OCI-LY3 (cell line): ENCODE results near the gene GLB1L3.

ENCODE experiments used
- H2AFZ ChIP-seq: fragments of 200-600, 300-600 bp; shearing (Covaris generic); 2 replicates; pipeline ENCODE4 v1.6.0; 2014; ENCODE audit warnings: antibody characterized with exemption, low read depth, low read length
- H3K27ac ChIP-seq: fragments of 200-600, 300-600 bp; sonication (generic); 2 replicates; pipeline ENCODE4 v1.5.1; 2014; ENCODE audit warnings: mild to moderate bottlenecking, low read length, moderate library complexity, mixed read lengths
- H3K27me3 ChIP-seq: fragments of 200-600, 300-600 bp; sonication (generic); 2 replicates; pipeline ENCODE4 v1.6.1; 2014; ENCODE audit warnings: low read depth, low read length, mixed read lengths
- H3K36me3 ChIP-seq: fragments of 200-600, 300-600 bp; sonication (generic); replicated peaks from 2 replicates; pipeline ENCODE3; 2014; ENCODE audit warnings: low read depth, low read length, mixed read lengths
- H3K4me1 ChIP-seq: fragments of 300-600, 200-600 bp; sonication (generic); 2 replicates; pipeline ENCODE4 v1.6.1; 2014; ENCODE audit warnings: low read length, mixed read lengths
- H3K4me2 ChIP-seq: fragments of 200-600, 300-600 bp; sonication (generic); 2 replicates; pipeline ENCODE4 v1.6.1; 2014; ENCODE audit warnings: low read length, mixed read lengths
- H3K4me3 ChIP-seq: fragments of 300-600, 200-600 bp; sonication (generic); 2 replicates; pipeline ENCODE4 v1.5.1; 2014; ENCODE audit warnings: antibody characterized with exemption, mild to moderate bottlenecking, low read length, moderate library complexity
- H3K79me2 ChIP-seq: fragments of 300-600, 200-600 bp; shearing (Covaris generic); 2 replicates; pipeline ENCODE4 v1.6.1; 2014; ENCODE audit warnings: mild to moderate bottlenecking, low read length, mixed read lengths
- H3K9ac ChIP-seq: fragments of 300-600, 200-600 bp; shearing (Covaris generic); 2 replicates; pipeline ENCODE4 v1.6.0; 2014; ENCODE audit warnings: mild to moderate bottlenecking, low read length, moderate library complexity
- H3K9me3 ChIP-seq: fragments of 200-600, 300-600 bp; shearing (Covaris generic); 2 replicates; pipeline ENCODE4 v1.6.1; 2014; ENCODE audit warnings: low read length, mixed read lengths; ENCODE audit not compliant: insufficient read depth
- H4K20me1 ChIP-seq: fragments of 200-600, 300-600 bp; sonication (generic); 2 replicates; pipeline ENCODE4 v1.6.1; 2016; ENCODE audit warnings: low read length, mixed read lengths; ENCODE audit not compliant: insufficient read depth
- CTCF ChIP-seq: fragments of 200-600, 300-600 bp; sonication (generic); IDR thresholded peaks from 2 replicates; pipeline ENCODE4 v1.5.1; 2014; ENCODE audit warnings: antibody characterized with exemption, low read length, low read depth
- EZH2phosphoT487 ChIP-seq: fragments of 200-600 bp; shearing (Covaris generic); IDR thresholded peaks from 2 replicates; pipeline ENCODE4 v1.6.1; 2018; ENCODE audit warnings: antibody characterized with exemption, mixed run types, low read depth

Gene GLB1L3

DNA sequence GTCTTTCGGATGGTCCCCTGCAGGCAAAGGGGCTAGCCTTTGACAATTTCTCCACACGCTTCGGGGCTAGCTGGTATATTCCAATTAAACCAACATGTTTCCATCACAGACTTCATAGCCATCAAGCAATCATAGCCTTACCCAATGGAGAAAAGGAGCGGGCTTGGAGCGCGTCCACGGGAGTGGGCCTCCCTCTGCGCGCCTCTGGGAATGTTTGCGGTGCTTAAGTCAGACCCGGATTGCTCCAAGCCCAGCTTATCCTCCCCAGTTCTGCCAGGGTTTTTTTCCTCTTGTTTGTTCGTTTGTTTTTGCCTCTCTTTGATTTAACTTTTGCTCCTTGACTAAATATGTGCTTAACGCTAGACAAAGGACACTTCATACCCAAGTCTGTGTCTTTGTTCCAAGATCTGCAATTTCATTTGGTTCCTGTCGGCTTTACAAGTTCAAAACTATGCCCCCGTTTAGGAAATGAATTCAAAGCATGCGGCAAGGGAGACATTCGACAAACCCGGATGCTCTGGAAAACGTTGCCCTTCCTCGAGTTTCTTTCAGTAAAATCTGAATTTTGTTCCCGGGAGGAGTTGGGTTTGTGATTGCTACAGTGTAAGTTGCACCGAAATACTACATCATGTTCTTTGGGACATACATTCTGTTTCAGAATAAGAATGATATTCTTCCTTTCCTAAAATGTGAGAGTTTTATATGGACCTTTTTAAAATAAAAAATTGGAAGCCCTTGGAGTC, 54.6 kb downstream of the GLB1L3 start:
- Histone ChIP-seq H3K79me2 (no peaks in the 10 kb centered on the region), H2AFZ (no peak overlapping the region), H3K27me3 (no peaks in the 10 kb centered on the region), H3K36me3 (no peaks in the 10 kb centered on the region), H3K9ac (no peak overlapping the region), H3K4me2 (no peak overlapping the region), H3K27ac (no peak overlapping the region), H3K4me1 (no peaks in the 10 kb centered on the region), H4K20me1 (no peaks in the 10 kb centered on the region), H3K4me3 (no peak overlapping the region), H3K9me3 (no peaks in the 10 kb centered on the region)
- TF ChIP-seq CTCF (no peak), EZH2phosphoT487 (no peak)

GRCh38 chr11:134331354-134332188, 55.4 kb downstream of the GLB1L3 start, which contains the start of gene GLB1L2:
TSS of gene GLB1L2 (plus strand) at chr11:134331988. CDS start at chr11:134332062, 74 bp downstream.
- Histone ChIP-seq H3K27me3 (no peaks in the 10 kb centered on the region), H3K36me3 (no peaks in the 10 kb centered on the region), H4K20me1 (no peaks in the 10 kb centered on the region), H3K4me3 (no peak within 1 kb of the TSS), H3K4me2 (no peak within 1 kb of the TSS), H3K9ac (no peak within 1 kb of the TSS), H2AFZ (no peak within 1 kb of the TSS), H3K9me3 (no peaks in the 10 kb centered on the region), H3K79me2 (no peaks in the 10 kb centered on the region), H3K4me1 (no peaks in the 10 kb centered on the region), H3K27ac (no peak within 1 kb of the TSS)
- no peak for TF ChIP-seq EZH2phosphoT487
- no peak for TF ChIP-seq CTCF

- TF ChIP-seq EZH2phosphoT487, result no peak
- no peak for TF ChIP-seq CTCF
- Histone ChIP-seq H3K9ac (no peak overlapping the region), H3K4me1 (no peaks in the 10 kb centered on the region), H3K9me3 (no peaks in the 10 kb centered on the region), H3K27me3 (no peaks in the 10 kb centered on the region), H4K20me1 (no peaks in the 10 kb centered on the region), H2AFZ (no peak overlapping the region), H3K36me3 (no peaks in the 10 kb centered on the region), H3K4me2 (no peak overlapping the region), H3K4me3 (no peak overlapping the region), H3K79me2 (no peaks in the 10 kb centered on the region), H3K27ac (no peak overlapping the region)
Measured at GRCh38 chr11:134332189-134332631, 56.0 kb downstream of the GLB1L3 start.

- no peak for TF ChIP-seq EZH2phosphoT487
- no peak for TF ChIP-seq CTCF
- H3K9ac ChIP-seq, result no peak overlapping the region
- H3K4me1 ChIP-seq, result no peaks in the 10 kb centered on the region
- H3K27ac ChIP-seq, result no peak overlapping the region
- no peak overlapping the region for H3K4me3 ChIP-seq
- no peaks in the 10 kb centered on the region for H3K36me3 ChIP-seq
- no peaks in the 10 kb centered on the region for H3K79me2 ChIP-seq
- H4K20me1 ChIP-seq, result no peaks in the 10 kb centered on the region
- no peak overlapping the region for H3K4me2 ChIP-seq
- H2AFZ ChIP-seq, result no peak overlapping the region
- no peaks in the 10 kb centered on the region for H3K9me3 ChIP-seq
- no peaks in the 10 kb centered on the region for H3K27me3 ChIP-seq
Measured at GRCh38 chr11:134332782-134333181, 56.6 kb downstream of the GLB1L3 start.
